GM20000 (cell line): ENCODE measurements around the gene TMEM59.
A peak's percentile ranks its signal among the peaks of the same experiment; 100 is the strongest.
"Not testable (repeated sequence)": the region's sequence is repeated elsewhere in the genome, so short reads cannot be mapped to it uniquely, and the experiment has no call there.

Experiments
- DNase-seq: peaks from one replicate; pipeline ENCODE4 v3.0.0; 2012; ENCODE audit warnings: low spot score
- CTCF ChIP-seq: IDR thresholded peaks from 2 replicates; pipeline ENCODE4 v1.5.1; 2012; ENCODE audit warnings: mild to moderate bottlenecking, control low read depth; ENCODE audit errors: extremely low read depth, missing control alignments

TMEM59 gene

GRCh38 chr1:54008876-54009275, 44.1 kb downstream of the TMEM59 start:
- no peak for TF ChIP-seq CTCF
- DNase-seq: peak; percentile 4

GRCh38 chr1:54007613-54008012, 45.4 kb downstream of the TMEM59 start:
- peak; percentile 10 for DNase-seq
- no peak for TF ChIP-seq CTCF

GRCh38 chr1:54006508-54006907, 46.5 kb downstream of the TMEM59 start:
- no peak for TF ChIP-seq CTCF
- DNase-seq: peak; percentile 16

GRCh38 chr1:54004481-54005049, 48.4 kb downstream of the TMEM59 start:
- no peak for DNase-seq
- no peak for TF ChIP-seq CTCF

- not testable (repeated sequence) for DNase-seq
Observed at GRCh38 chr1:54003750-54004480, 49.1 kb downstream of the TMEM59 start.

- no peak for DNase-seq
- TF ChIP-seq CTCF: no peak
Observed at GRCh38 chr1:54003249-54003646, 49.8 kb downstream of the TMEM59 start.

- no peak for TF ChIP-seq CTCF
- no peak for DNase-seq
Observed at GRCh38 chr1:54002544-54003248, 50.3 kb downstream of the TMEM59 start.
